Endothelial cell of umbilical vein (primary cell): ENCODE data around the gene ATIC. TPM values are rescaled to one million over a fixed set of nuclear protein-coding genes. Genes with fewer than 3 reads are reported as not detected.

Source experiments
- BruUV-seq: library from RNA; stranded (reverse); fragments of 400-500 nt; replicated peaks from 2 replicates; lab custom pipeline; 2021; lab: Mats Ljungman, UMichigan
- CTCF ChIA-PET: fragments of 300-600, 350-600 bp; sonication (Branson Sonifier 250); formaldehyde crosslinking; loops from one replicate; lab custom pipeline; 2021; ENCODE audit warnings: antibody characterized with exemption, inconsistent platforms; lab: Charles Lee
- POLR2A ChIA-PET: fragments of 300-600, 350-600 bp; sonication (Branson Sonifier 250); formaldehyde crosslinking; loops from one replicate; lab custom pipeline; 2021; ENCODE audit warnings: antibody characterized with exemption, inconsistent platforms; lab: Charles Lee
- DNase-seq: peaks from one replicate; pipeline ENCODE4 v3.0.0-alpha.2; 2011; ENCODE audit warnings: low read depth, low spot score
- FAIRE-seq: peaks from 2 replicates; lab custom pipeline; 2011; peaks lifted over from hg19 to GRCh38; lab: Jason Lieb, UNC
- H2AFZ ChIP-seq: 2 replicates; pipeline ENCODE4 v1.6.0; 2012; ENCODE audit warnings: low read depth, low read length, control low read depth, inconsistent platforms
- H3K27ac ChIP-seq: 2 replicates; pipeline ENCODE4 v1.5.1; 2011; ENCODE audit warnings: low read depth, mild to moderate bottlenecking, control low read depth, low read length, moderate library complexity; ENCODE audit not compliant: insufficient read depth
- H3K27me3 ChIP-seq, 2 experiments: 2 replicates each; pipeline versions ENCODE4 v1.6.0 to v1.6.1; 2011; ENCODE audit warnings: low read length in 2 of 2, mixed read lengths in 1 of 2; ENCODE audit not compliant: control insufficient read depth in 2 of 2, insufficient read depth in 2 of 2
- H3K36me3 ChIP-seq, 2 experiments: 2 replicates in 1 of 2; 3 replicates in 1 of 2; pipeline ENCODE4 v1.5.1; 2011; ENCODE audit warnings: low read length in 2 of 2, mild to moderate bottlenecking in 1 of 2, moderate library complexity in 1 of 2; ENCODE audit not compliant: control insufficient read depth in 2 of 2, insufficient read depth in 2 of 2; ENCODE audit errors: extremely low read depth in 1 of 2
- H3K4me1 ChIP-seq: 3 replicates; pipeline ENCODE4 v1.5.1; 2011; ENCODE audit warnings: mild to moderate bottlenecking, low read length; ENCODE audit not compliant: control insufficient read depth, insufficient read depth; ENCODE audit errors: extremely low read depth
- H3K4me2 ChIP-seq: 2 replicates; pipeline ENCODE4 v1.6.1; 2011; ENCODE audit warnings: low read length, control low read depth, mixed read lengths; ENCODE audit not compliant: insufficient read depth
- H3K4me3 ChIP-seq, 3 experiments: fragments of 200-600 bp in 1 of 3; sonication (generic), shearing (Covaris generic) in 1 of 3; replicated peaks in 1 of 3; 2 replicates each; pipeline ENCODE4 v1.5.1; 2011 to 2016; ENCODE audit warnings: control low read depth in 3 of 3, low read length in 3 of 3, mild to moderate bottlenecking in 2 of 3, inconsistent platforms in 1 of 3, low read depth in 1 of 3, moderate library complexity in 1 of 3; ENCODE audit not compliant: insufficient read depth in 1 of 3
- H3K79me2 ChIP-seq: 2 replicates; pipeline ENCODE4 v1.6.0; 2012; ENCODE audit warnings: low read length, inconsistent platforms; ENCODE audit not compliant: control insufficient read depth, insufficient read depth
- H3K9ac ChIP-seq: replicated peaks from 2 replicates; pipeline ENCODE3; 2011; ENCODE audit warnings: low read length, control low read depth; ENCODE audit not compliant: insufficient read depth; ENCODE audit errors: extremely low read depth
- H3K9me1 ChIP-seq: replicated peaks from 3 replicates; pipeline ENCODE4 v1.6.0; 2011; ENCODE audit warnings: mild to moderate bottlenecking, low read length; ENCODE audit not compliant: control insufficient read depth, insufficient read depth; ENCODE audit errors: extremely low read depth
- H3K9me3 ChIP-seq: replicated peaks from 2 replicates; pipeline ENCODE4 v1.5.1; 2012; ENCODE audit warnings: low read length, inconsistent platforms; ENCODE audit not compliant: control insufficient read depth, insufficient read depth
- H4K20me1 ChIP-seq: replicated peaks from 2 replicates; pipeline ENCODE3; 2011; ENCODE audit warnings: mild to moderate bottlenecking, low read length; ENCODE audit not compliant: control insufficient read depth, insufficient read depth; ENCODE audit errors: extremely low read depth
- EZH2 ChIP-seq: IDR thresholded peaks from 2 replicates; pipeline ENCODE4 v1.6.1; 2012; ENCODE audit warnings: borderline replicate concordance, low read depth, mild to moderate bottlenecking, moderate library complexity, low read length, inconsistent platforms; ENCODE audit not compliant: severe bottlenecking
- FOS ChIP-seq: IDR thresholded peaks from 2 replicates; pipeline ENCODE4 v1.6.1; 2011; ENCODE audit warnings: mild to moderate bottlenecking, low read length, moderate library complexity, borderline replicate concordance; ENCODE audit not compliant: insufficient read depth
- POLR2A ChIP-seq: IDR thresholded peaks from 2 replicates; pipeline ENCODE4 v1.6.1; 2012; ENCODE audit warnings: low read depth, mild to moderate bottlenecking, control low read depth, low read length
- POLR2AphosphoS5 ChIP-seq: IDR thresholded peaks from 2 replicates; pipeline ENCODE4 v1.6.1; 2012; ENCODE audit warnings: low read depth, mild to moderate bottlenecking, control low read depth, low read length, moderate library complexity; ENCODE audit not compliant: insufficient read depth
- dilution Hi-C: fragments of 300-500 bp; cut with MboI; formaldehyde crosslinking; loops from one replicate; pipeline ENCODE4 v1.15.0; 2019; ENCODE audit warnings: low sequenced_read_pairs; ENCODE audit not compliant: extremely low pct_ligation_motif_present
- intact Hi-C: fragments of 100-400 bp; cut with micrococcal nuclease; formaldehyde crosslinking; loops from one replicate; pipeline ENCODE4 v1.10.0; 2022
- polyA plus RNA-seq, 4 experiments: library from polyadenylated mRNA; depleted of rRNA in 3 of 4; stranded (reverse) in 3 of 4; unstranded in 1 of 4; fragments of >200 nt; gene quantifications; 2 replicates each; pipeline versions ENCODE4 v1.2.1 to v1.2.3, GENCODE V29; 2011 to 2012; ENCODE audit warnings: missing spikeins in 1 of 4
- total RNA-seq: library from RNA; stranded (reverse); gene quantifications from 2 replicates; pipeline ENCODE4 v1.2.3, GENCODE V29; 2021

ATIC gene
- total and polyA plus RNA-seq, 2 donors (not counting 3 experiments of a cell fraction or from before 2014, with no cell fraction given) = 29.5 to 80.2 TPM

GRCh38 chr2:215364157-215365155, 52.6 kb downstream of the ATIC start:
- H3K27ac ChIP-seq = no peak overlapping the region
- dilution Hi-C loops = no loop called here
- no peaks in the 10 kb centered on the region for H3K9me3 ChIP-seq
- no peak overlapping the region for H3K4me2 ChIP-seq
- peaks cover 53 to 74% of the 10 kb centered on the region in 2 experiments for H3K36me3 ChIP-seq
- no peak overlapping the region for H3K9ac ChIP-seq
- no peaks in the 10 kb centered on the region for H3K4me1 ChIP-seq
- no peak overlapping the region for H2AFZ ChIP-seq
- no TSS peak for BruUV-seq
- FAIRE-seq = no peak
- intact Hi-C loops = loop anchor here (5.0 kb wide), 1 partner anchor 33 kb away; no protein-coding TSS in a partner anchor
- no peaks in the 10 kb centered on the region for H3K9me1 ChIP-seq
- no peak for TF ChIP-seq EZH2
- TF ChIP-seq FOS = no peak
- peak; percentile 31 for TF ChIP-seq POLR2A
- H3K27me3 ChIP-seq = no peaks in the 10 kb centered on the region
- H3K4me3 ChIP-seq = no peak overlapping the region
- DNase-seq = no peak
- ChIA-PET CTCF (no interaction called here), POLR2A (no interaction called here)
- no peaks in the 10 kb centered on the region for H3K79me2 ChIP-seq
- no peaks in the 10 kb centered on the region for H4K20me1 ChIP-seq

GRCh38 chr2:215365184-215365658, 53.4 kb downstream of the ATIC start:
- intact Hi-C loops = no loop called here
- BruUV-seq = no TSS peak
- Histone ChIP-seq H3K4me1 (no peaks in the 10 kb centered on the region), H3K36me3 (peaks cover 51 to 79% of the 10 kb centered on the region in 2 experiments), H3K9me1 (no peaks in the 10 kb centered on the region), H3K27ac (no peak overlapping the region), H3K9me3 (no peaks in the 10 kb centered on the region), H3K4me3 (no peak overlapping the region), H4K20me1 (no peaks in the 10 kb centered on the region), H3K79me2 (no peaks in the 10 kb centered on the region), H3K27me3 (no peaks in the 10 kb centered on the region), H2AFZ (no peak overlapping the region), H3K9ac (no peak overlapping the region), H3K4me2 (no peak overlapping the region)
- TF ChIP-seq POLR2AphosphoS5 = no peak
- FAIRE-seq (no peak), DNase-seq (no peak)
- POLR2A ChIA-PET = no interaction called here
- dilution Hi-C loops = no loop called here
- CTCF ChIA-PET = no interaction called here
